Fibroblast of lung (primary cell): Measurements from ENCODE around the gene INSIG2. TPM values are rescaled to one million over a fixed set of nuclear protein-coding genes. Genes with fewer than 3 reads are reported as not detected.

Experiments
- DNase-seq, 2 donors: peaks; one replicate each; pipeline versions ENCODE4 v3.0.0 to v3.0.0-alpha.2; 2010; ENCODE audit warnings: low read depth in 2 of 2
- H2AFZ ChIP-seq: 2 replicates; pipeline ENCODE4 v1.5.1; 2012; ENCODE audit warnings: low read length, control low read depth, inconsistent platforms
- H3K27ac ChIP-seq: 2 replicates; pipeline ENCODE4 v1.5.1; 2011; ENCODE audit warnings: low read length, control low read depth; ENCODE audit not compliant: insufficient read depth
- H3K27me3 ChIP-seq: 2 replicates; pipeline ENCODE4 v1.5.1; 2011; ENCODE audit warnings: mild to moderate bottlenecking, low read length; ENCODE audit not compliant: control insufficient read depth, insufficient read depth
- H3K36me3 ChIP-seq: 2 replicates; pipeline ENCODE4 v1.5.1; 2011; ENCODE audit warnings: low read length; ENCODE audit not compliant: control insufficient read depth, insufficient read depth
- H3K4me1 ChIP-seq: 2 replicates; pipeline ENCODE4 v1.5.1; 2011; ENCODE audit warnings: low read length; ENCODE audit not compliant: control insufficient read depth, insufficient read depth; ENCODE audit errors: extremely low read depth
- H3K4me2 ChIP-seq: 2 replicates; pipeline ENCODE4 v1.5.1; 2011; ENCODE audit warnings: low read length, control low read depth; ENCODE audit not compliant: insufficient read depth; ENCODE audit errors: extremely low read depth
- H3K4me3 ChIP-seq, 4 experiments: fragments of 200-600 bp in 1 of 4; sonication (generic) in 1 of 4; replicated peaks in 1 of 4; 2 replicates each; pipeline ENCODE4 v1.5.1; 2011 to 2016; ENCODE audit warnings: low read length in 4 of 4, low read depth in 3 of 4, mild to moderate bottlenecking in 3 of 4, control low read depth in 2 of 4, inconsistent platforms in 1 of 4, mixed read lengths in 1 of 4; ENCODE audit not compliant: insufficient read depth in 1 of 4; ENCODE audit errors: control extremely low read depth in 1 of 4
- H3K79me2 ChIP-seq: 2 replicates; pipeline ENCODE4 v1.5.1; 2012; ENCODE audit warnings: mild to moderate bottlenecking, low read length, inconsistent platforms; ENCODE audit not compliant: control insufficient read depth, insufficient read depth
- H3K9ac ChIP-seq: 2 replicates; pipeline ENCODE4 v1.5.1; 2011; ENCODE audit warnings: mild to moderate bottlenecking, low read length, control low read depth; ENCODE audit not compliant: insufficient read depth
- H3K9me3 ChIP-seq: 2 replicates; pipeline ENCODE4 v1.5.1; 2012; ENCODE audit warnings: low read depth, low read length; ENCODE audit not compliant: control insufficient read depth, insufficient read depth
- H4K20me1 ChIP-seq: 2 replicates; pipeline ENCODE4 v1.5.1; 2011; ENCODE audit warnings: low read length; ENCODE audit not compliant: control insufficient read depth, insufficient read depth; ENCODE audit errors: extremely low read depth
- EZH2 ChIP-seq: IDR thresholded peaks from 2 replicates; pipeline ENCODE4 v1.5.1; 2012; ENCODE audit warnings: low read length, control low read depth, mild to moderate bottlenecking; ENCODE audit errors: missing control alignments
- polyA plus RNA-seq, 2 donors: library from polyadenylated mRNA; depleted of rRNA in 1 of 2; stranded (reverse) in 1 of 2; unstranded in 1 of 2; fragments of >200 nt; gene quantifications; 2 replicates each; pipeline ENCODE4 v1.2.1, GENCODE V29; 2011 to 2012; ENCODE audit warnings: missing spikeins in 1 of 2
- total RNA-seq: library from RNA; depleted of rRNA; stranded (reverse); fragments of >200 nt; gene quantifications from 2 replicates; pipeline ENCODE4 v1.2.1, GENCODE V29; 2014
- TF ChIP-seq, protein P1 (sequence below), 2 donors: IDR thresholded peaks in 1 of 2; conservative IDR thresholded peaks in 1 of 2; 1 replicate in 1 of 2; 2 replicates in 1 of 2; pipeline ENCODE4 v1.5.1; 2011 to 2012; ENCODE audit warnings: low read length in 2 of 2, control low read depth in 1 of 2, inconsistent platforms in 1 of 2, low read depth in 1 of 2, mild to moderate bottlenecking in 1 of 2

Gene INSIG2
- total and polyA plus RNA-seq, 2 donors (not counting 1 experiment from before 2014, with no cell fraction given) = 9.9 to 31.1 TPM

DNA sequence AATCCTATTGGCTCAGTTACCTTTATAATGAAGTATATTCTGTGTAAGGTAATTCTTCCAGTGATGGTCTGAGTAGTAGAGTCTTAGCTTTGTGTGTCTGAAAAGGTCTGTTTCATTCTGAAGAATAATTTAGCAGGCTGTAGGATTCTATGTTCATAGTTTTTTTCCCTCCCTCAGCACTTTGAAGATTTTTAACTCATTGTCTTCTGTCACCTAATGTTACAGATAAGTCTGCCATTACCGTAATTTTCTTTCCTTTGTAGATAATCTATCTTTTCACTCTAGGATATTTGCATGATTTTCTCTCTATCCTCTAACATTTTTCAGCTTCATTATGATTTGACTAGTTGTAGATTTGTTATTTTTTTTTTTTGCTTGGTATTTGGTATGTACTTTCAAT lies 22.7 kb downstream of the INSIG2 start:
- Histone ChIP-seq H3K4me1 (peaks cover 7% of the 10 kb centered on the region), H3K9ac (no peak overlapping the region), H4K20me1 (no peaks in the 10 kb centered on the region), H3K9me3 (no peaks in the 10 kb centered on the region), H3K4me3 (no peak overlapping the region), H3K4me2 (no peak overlapping the region), H3K79me2 (no peaks in the 10 kb centered on the region), H3K27me3 (no peaks in the 10 kb centered on the region), H2AFZ (no peak overlapping the region), H3K36me3 (peaks cover 2% of the 10 kb centered on the region), H3K27ac (no peak overlapping the region)
- no peak for DNase-seq
- TF ChIP-seq EZH2 = no peak
- TF ChIP-seq, protein P1, sequence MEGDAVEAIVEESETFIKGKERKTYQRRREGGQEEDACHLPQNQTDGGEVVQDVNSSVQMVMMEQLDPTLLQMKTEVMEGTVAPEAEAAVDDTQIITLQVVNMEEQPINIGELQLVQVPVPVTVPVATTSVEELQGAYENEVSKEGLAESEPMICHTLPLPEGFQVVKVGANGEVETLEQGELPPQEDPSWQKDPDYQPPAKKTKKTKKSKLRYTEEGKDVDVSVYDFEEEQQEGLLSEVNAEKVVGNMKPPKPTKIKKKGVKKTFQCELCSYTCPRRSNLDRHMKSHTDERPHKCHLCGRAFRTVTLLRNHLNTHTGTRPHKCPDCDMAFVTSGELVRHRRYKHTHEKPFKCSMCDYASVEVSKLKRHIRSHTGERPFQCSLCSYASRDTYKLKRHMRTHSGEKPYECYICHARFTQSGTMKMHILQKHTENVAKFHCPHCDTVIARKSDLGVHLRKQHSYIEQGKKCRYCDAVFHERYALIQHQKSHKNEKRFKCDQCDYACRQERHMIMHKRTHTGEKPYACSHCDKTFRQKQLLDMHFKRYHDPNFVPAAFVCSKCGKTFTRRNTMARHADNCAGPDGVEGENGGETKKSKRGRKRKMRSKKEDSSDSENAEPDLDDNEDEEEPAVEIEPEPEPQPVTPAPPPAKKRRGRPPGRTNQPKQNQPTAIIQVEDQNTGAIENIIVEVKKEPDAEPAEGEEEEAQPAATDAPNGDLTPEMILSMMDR (conservative IDR thresholded peaks at IDR 0.05 in 1 of 2, IDR thresholded peaks at IDR 0.05 in 1 of 2; ENCODE audit: low read depth in 1 of 2, low read length in 2 of 2) = no peak

DNA sequence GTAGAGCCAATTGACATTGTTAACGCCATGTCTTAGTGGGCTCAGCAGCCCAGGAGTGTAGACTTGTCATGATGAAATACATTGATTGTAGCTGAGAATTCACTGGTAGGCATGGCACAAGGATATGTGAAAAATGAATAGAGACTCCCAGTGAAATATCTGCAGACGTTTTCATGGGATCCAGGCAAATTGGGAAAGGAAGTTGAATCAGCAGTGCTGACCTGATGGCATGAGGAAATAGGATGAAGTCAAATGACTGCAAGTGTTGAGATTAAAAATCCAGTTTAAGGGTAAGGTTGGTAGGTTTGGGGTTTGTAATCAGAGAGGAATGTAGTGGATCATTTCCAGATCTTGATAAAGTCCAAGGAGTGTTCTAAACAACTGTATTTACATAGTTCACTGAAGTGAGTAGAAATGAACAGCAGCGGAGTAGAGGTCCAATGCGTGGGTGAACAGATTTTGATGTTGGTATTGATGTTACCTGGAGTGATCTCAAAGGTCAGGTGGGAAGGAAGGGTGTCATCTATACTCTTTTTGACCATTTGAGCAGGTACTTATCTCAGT lies 24.6 kb downstream of the INSIG2 start:
- H3K9me3 ChIP-seq = no peaks in the 10 kb centered on the region
- H3K27me3 ChIP-seq = no peaks in the 10 kb centered on the region
- no peaks in the 10 kb centered on the region for H3K36me3 ChIP-seq
- H3K79me2 ChIP-seq = no peaks in the 10 kb centered on the region
- H4K20me1 ChIP-seq = no peaks in the 10 kb centered on the region
- peak; percentile 82 to 88 for DNase-seq
- no peak overlapping the region for H3K27ac ChIP-seq
- no peak for TF ChIP-seq EZH2
- TF ChIP-seq, protein P1 (conservative IDR thresholded peaks at IDR 0.05 in 1 of 2, IDR thresholded peaks at IDR 0.05 in 1 of 2; ENCODE audit: low read depth in 1 of 2, low read length in 2 of 2) = no peak
- no peak overlapping the region for H3K4me2 ChIP-seq
- H3K9ac ChIP-seq = no peak overlapping the region
- peaks cover 7% of the 10 kb centered on the region for H3K4me1 ChIP-seq
- H2AFZ ChIP-seq = no peak overlapping the region
- no peak overlapping the region for H3K4me3 ChIP-seq

DNA sequence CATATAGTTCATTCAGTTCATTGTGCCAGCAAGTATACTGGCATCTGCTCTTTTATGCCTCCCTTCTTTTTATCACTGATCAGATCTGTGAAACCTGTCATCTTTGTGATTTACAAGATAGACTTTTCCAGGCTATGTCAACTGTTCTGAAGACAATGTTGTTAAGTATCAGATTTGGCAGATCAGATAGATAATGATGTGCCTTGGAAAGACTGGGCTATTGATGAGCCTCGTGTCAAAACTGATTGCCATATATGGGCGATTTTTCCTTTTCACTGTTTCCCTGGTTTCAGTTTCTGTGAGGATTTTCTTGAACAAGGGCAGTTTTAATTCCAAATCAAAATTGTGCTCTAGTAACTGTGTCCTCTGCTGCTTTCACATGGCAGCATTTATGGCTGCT lies 26.6 kb downstream of the INSIG2 start:
- no peak for DNase-seq
- no peak for TF ChIP-seq EZH2
- TF ChIP-seq, protein P1 (conservative IDR thresholded peaks at IDR 0.05 in 1 of 2, IDR thresholded peaks at IDR 0.05 in 1 of 2; ENCODE audit: low read depth in 1 of 2, low read length in 2 of 2) = no peak
- no peaks in the 10 kb centered on the region for H3K27me3 ChIP-seq
- H2AFZ ChIP-seq = no peak overlapping the region
- H3K4me1 ChIP-seq = peaks cover 7% of the 10 kb centered on the region
- no peaks in the 10 kb centered on the region for H4K20me1 ChIP-seq
- H3K4me2 ChIP-seq = no peak overlapping the region
- no peaks in the 10 kb centered on the region for H3K79me2 ChIP-seq
- H3K4me3 ChIP-seq = no peak overlapping the region
- no peak overlapping the region for H3K9ac ChIP-seq
- H3K27ac ChIP-seq = no peak overlapping the region
- no peaks in the 10 kb centered on the region for H3K9me3 ChIP-seq
- no peaks in the 10 kb centered on the region for H3K36me3 ChIP-seq
